ENCODE data around the gene TLX1. TPM values are rescaled to one million over a fixed set of nuclear protein-coding genes. Genes with fewer than 3 reads are reported as not detected.
A peak's percentile ranks its signal among the peaks of the same experiment; 100 is the strongest.

TLX1 gene
- total RNA-seq, 1 donor from 2014 or later = not detected

DNA sequence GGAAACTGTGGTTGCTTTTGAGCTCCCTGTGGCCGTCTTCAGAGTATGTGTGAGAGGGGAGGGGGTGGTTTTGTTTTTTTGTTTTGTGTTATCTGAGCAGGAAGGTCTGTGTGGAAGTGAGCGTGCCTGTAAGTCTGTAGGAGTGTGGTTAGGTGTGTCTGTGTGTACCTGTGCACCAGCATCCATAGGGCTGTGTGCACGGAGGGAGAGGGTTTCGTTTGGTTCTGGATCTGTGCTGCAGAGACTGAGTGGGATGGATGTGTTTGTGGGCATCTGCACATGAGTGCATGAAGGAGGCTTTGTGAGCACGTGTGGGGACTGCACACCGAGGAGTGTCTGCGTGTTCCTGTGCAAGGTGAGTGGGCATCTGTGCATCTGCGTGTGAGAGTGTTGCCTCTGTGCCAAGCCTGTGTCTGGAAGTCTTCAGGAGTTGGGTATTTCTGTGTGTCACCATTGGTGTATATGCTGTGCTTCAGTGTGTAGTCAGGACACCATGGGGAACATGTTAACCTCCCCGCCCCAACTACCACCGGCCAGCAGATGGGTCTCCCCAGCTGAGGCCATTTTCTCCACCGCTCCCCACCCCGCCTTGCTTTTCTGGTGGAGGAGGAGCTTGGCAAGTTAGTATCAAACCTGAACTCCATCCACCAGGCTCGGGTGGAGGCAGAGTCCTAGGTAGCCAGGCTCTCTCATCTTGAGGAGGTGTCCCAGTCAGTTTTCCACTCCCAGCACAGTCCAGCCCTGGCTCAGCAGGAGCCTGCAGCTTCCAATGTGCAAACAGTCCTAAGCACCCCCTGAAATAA is 7.1 kb upstream of the TLX1 start:
- DNase-seq = no peak
- H3K27me3 ChIP-seq (ENCODE audit: low read depth) = peaks cover 100% of the 10 kb centered on the region
- intact Hi-C loops (cut with micrococcal nuclease) = no loop called here
- peak overlapping the region; percentile 55 for H3K4me3 ChIP-seq
- H3K9me3 ChIP-seq (replicated peaks) = no peaks in the 10 kb centered on the region
- H3K36me3 ChIP-seq = no peaks in the 10 kb centered on the region
- H3K27ac ChIP-seq (replicated peaks) = no peak overlapping the region
- TF ChIP-seq, protein P1, sequence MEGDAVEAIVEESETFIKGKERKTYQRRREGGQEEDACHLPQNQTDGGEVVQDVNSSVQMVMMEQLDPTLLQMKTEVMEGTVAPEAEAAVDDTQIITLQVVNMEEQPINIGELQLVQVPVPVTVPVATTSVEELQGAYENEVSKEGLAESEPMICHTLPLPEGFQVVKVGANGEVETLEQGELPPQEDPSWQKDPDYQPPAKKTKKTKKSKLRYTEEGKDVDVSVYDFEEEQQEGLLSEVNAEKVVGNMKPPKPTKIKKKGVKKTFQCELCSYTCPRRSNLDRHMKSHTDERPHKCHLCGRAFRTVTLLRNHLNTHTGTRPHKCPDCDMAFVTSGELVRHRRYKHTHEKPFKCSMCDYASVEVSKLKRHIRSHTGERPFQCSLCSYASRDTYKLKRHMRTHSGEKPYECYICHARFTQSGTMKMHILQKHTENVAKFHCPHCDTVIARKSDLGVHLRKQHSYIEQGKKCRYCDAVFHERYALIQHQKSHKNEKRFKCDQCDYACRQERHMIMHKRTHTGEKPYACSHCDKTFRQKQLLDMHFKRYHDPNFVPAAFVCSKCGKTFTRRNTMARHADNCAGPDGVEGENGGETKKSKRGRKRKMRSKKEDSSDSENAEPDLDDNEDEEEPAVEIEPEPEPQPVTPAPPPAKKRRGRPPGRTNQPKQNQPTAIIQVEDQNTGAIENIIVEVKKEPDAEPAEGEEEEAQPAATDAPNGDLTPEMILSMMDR (IDR thresholded peaks at IDR 0.05; ENCODE audit: borderline replicate concordance) = no peak
- H3K4me1 ChIP-seq = peaks cover 24% of the 10 kb centered on the region

DNA sequence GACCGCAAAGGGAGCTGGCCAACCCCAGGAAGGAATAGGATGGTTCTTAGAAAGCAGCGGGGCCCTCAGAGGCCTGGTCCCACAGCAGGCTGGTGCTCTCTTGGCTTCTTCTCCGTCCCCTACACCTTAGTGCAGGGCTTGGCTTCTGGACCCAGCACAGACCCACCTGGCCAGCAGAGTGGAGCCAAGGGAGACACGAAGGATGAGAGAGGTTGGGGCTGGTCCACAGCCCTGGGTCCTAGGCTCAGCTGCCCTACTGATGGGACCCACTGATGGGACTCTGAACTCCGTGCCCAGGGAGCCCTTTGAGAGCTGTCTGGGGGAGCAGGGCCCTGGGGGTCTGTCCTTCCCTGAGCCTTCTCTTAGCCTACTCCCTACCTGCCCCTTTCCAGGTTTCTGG is 6.2 kb upstream of the TLX1 start:
- TF ChIP-seq, protein P1 (IDR thresholded peaks at IDR 0.05; ENCODE audit: borderline replicate concordance) = no peak
- Histone ChIP-seq H3K27ac (replicated peaks) (no peak overlapping the region), H3K36me3 (no peaks in the 10 kb centered on the region), H3K9me3 (replicated peaks) (no peaks in the 10 kb centered on the region), H3K4me1 (peaks cover 24% of the 10 kb centered on the region), H3K4me3 (no peak overlapping the region), H3K27me3 (ENCODE audit: low read depth) (peaks cover 100% of the 10 kb centered on the region)
- DNase-seq = no peak
- intact Hi-C loops (cut with micrococcal nuclease) = no loop called here

DNA sequence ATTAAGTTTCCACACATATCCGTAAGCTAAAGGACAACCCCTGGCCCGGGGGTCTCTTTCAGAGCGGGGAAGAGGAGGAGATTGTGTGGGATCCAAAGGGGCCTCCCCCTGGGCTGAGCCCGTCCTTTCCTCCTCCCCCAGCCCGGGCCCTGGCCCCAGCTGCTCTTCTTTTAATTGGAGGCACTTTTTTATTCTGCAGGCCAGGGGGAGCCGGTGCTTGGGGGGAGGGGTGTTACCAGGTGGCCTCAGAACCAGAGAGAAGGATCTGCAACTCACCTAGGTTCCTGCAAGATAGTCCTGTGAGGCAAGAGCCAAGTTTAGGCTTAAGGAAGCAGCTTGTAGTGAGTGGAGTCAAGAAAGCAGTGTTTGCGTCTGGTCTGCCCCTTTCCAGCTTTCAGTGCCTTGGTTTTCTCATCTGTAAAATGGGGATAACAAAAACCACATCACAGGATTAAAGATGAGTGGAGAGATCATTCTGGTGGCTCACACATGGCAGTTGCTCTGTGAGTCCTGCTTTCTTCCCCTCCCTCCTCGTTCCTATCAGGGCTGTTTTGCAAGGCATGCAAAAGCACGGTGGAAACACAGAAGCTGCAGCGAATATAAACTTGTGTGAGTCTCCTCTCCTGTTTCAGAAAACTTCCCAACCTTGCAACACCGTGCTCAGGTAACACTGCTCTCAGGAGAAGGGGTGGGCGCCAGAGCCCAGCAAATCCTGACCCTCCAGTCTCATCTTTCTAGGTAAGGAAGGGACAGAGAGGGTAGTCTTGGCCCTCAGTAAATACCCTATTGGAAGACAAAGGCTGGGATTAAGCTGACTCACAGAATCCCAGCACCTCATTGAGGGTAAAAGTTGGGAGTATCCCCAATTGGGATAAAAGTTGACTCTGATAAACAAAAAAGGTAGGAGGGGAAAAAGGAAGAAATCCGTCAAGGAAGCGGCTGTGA is 4.1 kb upstream of the TLX1 start:
- TF ChIP-seq, protein P1 (IDR thresholded peaks at IDR 0.05; ENCODE audit: borderline replicate concordance) = no peak
- no peaks in the 10 kb centered on the region for H3K36me3 ChIP-seq
- H3K4me3 ChIP-seq = no peak overlapping the region
- no peaks in the 10 kb centered on the region for H3K9me3 ChIP-seq (replicated peaks)
- intact Hi-C loops (cut with micrococcal nuclease) = no loop called here
- peaks cover 25% of the 10 kb centered on the region for H3K4me1 ChIP-seq
- no peak for DNase-seq
- H3K27ac ChIP-seq (replicated peaks) = no peak overlapping the region
- H3K27me3 ChIP-seq (ENCODE audit: low read depth) = peaks cover 100% of the 10 kb centered on the region

DNA sequence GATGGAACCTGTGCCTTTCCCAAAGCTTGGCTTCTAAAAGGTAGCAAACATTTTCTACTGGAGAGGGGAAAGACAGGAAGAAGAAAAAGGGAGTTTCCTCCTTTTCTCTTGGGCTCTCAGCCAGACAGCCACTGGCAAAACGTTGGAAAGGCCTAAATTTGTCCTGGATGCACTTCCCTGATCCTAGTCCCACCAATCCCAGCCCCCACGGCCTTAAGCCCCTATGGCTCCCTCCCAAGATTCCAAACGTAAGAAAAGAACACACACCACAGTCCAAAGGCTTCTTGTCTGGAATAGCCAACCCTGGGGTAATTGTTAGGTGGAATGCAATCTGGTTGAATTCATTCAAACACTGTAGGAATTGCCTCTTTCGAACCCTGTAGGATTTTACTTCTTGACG is 959 bp upstream of the TLX1 start:
- Histone ChIP-seq H3K4me1 (peaks cover 44% of the 10 kb centered on the region), H3K27me3 (ENCODE audit: low read depth) (peaks cover 100% of the 10 kb centered on the region), H3K36me3 (no peaks in the 10 kb centered on the region), H3K4me3 (no peak overlapping the region), H3K27ac (replicated peaks) (no peak overlapping the region), H3K9me3 (replicated peaks) (no peaks in the 10 kb centered on the region)
- intact Hi-C loops (cut with micrococcal nuclease) = no loop called here
- no peak for DNase-seq
- TF ChIP-seq, protein P1 (IDR thresholded peaks at IDR 0.05; ENCODE audit: borderline replicate concordance) = no peak

DNA sequence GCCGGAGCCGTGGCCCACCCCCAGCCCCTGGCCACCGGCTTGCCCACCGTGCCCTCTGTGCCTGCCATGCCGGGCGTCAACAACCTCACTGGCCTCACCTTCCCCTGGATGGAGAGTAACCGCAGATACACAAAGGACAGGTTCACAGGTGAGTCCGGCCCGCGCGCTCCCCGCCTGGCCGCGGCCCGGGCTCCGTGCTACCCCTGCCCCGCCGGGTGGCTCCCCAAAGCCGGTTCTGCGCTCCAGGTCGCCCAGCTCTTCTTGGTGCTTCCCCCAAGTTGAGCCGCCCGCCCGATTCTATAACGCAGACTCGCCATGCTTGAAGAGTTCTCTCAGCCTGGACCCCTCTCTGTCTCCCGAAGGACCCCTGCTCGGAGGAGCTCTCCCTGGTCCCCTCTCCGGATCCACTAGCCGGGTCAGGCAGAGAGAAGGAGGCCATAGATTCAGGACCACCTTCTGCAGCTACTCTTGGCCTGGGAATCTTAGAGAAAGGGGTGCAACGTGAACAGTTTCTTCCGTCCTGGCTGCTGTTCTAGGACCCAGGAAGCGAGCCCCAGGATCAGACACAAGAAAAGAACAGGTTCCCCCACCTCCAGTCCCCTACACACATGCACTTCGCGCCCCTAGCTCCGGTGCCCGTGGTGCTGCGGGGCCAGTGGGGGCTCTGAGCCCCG is 999 bp downstream of the TLX1 start:
- DNase-seq = no peak
- Histone ChIP-seq H3K36me3 (no peaks in the 10 kb centered on the region), H3K4me1 (peaks cover 54% of the 10 kb centered on the region), H3K27ac (replicated peaks) (no peak overlapping the region), H3K9me3 (replicated peaks) (no peaks in the 10 kb centered on the region), H3K4me3 (peak overlapping the region; percentile 61), H3K27me3 (ENCODE audit: low read depth) (peaks cover 100% of the 10 kb centered on the region)
- intact Hi-C loops (cut with micrococcal nuclease) = no loop called here
- TF ChIP-seq, protein P1 (IDR thresholded peaks at IDR 0.05; ENCODE audit: borderline replicate concordance) = no peak

Data from left ventricle myocardium inferior (tissue), 1 donor.